Hepatocyte (in vitro differentiated cells): Measurements from ENCODE around the gene KCNQ1.

Experiments
- CTCF ChIP-seq: fragments of 200-600 bp; sonication (generic); IDR thresholded peaks from 2 replicates; pipeline ENCODE4 v1.5.1; 2016; ENCODE audit warnings: antibody characterized with exemption, mild to moderate bottlenecking; ENCODE audit not compliant: poor library complexity
- EZH2phosphoT487 ChIP-seq: fragments of 200-600 bp; sonication (generic); IDR thresholded peaks from one replicate; pipeline ENCODE4 v1.6.1; 2018; ENCODE audit warnings: antibody characterized with exemption, mild to moderate bottlenecking, low read depth, moderate library complexity; ENCODE audit not compliant: unreplicated experiment, severe bottlenecking

- TF ChIP-seq CTCF (no peak), EZH2phosphoT487 (no peak)
Measured at GRCh38 chr11:2709429-2709828, 264.6 kb downstream of the KCNQ1 start.
